Stimulated activated naive CD8-positive, alpha-beta T cell treated with anti-CD3 and anti-CD28 coated beads, Interleukin-15, amount 100 ng/mL, for 72 hours (primary cell): ENCODE results near the gene TTC39A.
A peak's percentile ranks its signal among the peaks of the same experiment; 100 is the strongest.
"Not testable (repeated sequence)": the region's sequence is repeated elsewhere in the genome, so short reads cannot be mapped to it uniquely, and the experiment has no call there.

Experiments
- ATAC-seq: fragments of 150-1000 bp; cut with Tn5 transposase; 2 replicates; pipeline ENCODE4 v1.10.0; 2021; ENCODE audit warnings: mild to moderate bottlenecking, moderate library complexity
- DNase-seq, 2 donors: peaks; one replicate each; pipeline ENCODE4 v3.0.0; 2021 to 2022
- H3K27ac Mint-ChIP-seq, 2 donors: one replicate each; pipeline ENCODE4 v1.8.0; 2022; ENCODE audit warnings: mild to moderate bottlenecking in 2 of 2, mixed read lengths in 2 of 2, moderate library complexity in 2 of 2
- H3K27me3 Mint-ChIP-seq: one replicate; pipeline ENCODE4 v1.8.0; 2022; ENCODE audit warnings: mixed read lengths
- H3K4me1 Mint-ChIP-seq: one replicate; pipeline ENCODE4 v1.8.0; 2022; ENCODE audit warnings: mild to moderate bottlenecking, mixed read lengths
- H3K4me3 Mint-ChIP-seq, 2 donors: one replicate each; pipeline ENCODE4 v1.8.0; 2022; ENCODE audit warnings: mild to moderate bottlenecking in 2 of 2, mixed read lengths in 2 of 2, moderate library complexity in 1 of 2
- H3K9me3 Mint-ChIP-seq, 2 donors: one replicate each; pipeline ENCODE4 v1.8.0; 2022; ENCODE audit warnings: mixed read lengths in 2 of 2

The TTC39A gene

DNA sequence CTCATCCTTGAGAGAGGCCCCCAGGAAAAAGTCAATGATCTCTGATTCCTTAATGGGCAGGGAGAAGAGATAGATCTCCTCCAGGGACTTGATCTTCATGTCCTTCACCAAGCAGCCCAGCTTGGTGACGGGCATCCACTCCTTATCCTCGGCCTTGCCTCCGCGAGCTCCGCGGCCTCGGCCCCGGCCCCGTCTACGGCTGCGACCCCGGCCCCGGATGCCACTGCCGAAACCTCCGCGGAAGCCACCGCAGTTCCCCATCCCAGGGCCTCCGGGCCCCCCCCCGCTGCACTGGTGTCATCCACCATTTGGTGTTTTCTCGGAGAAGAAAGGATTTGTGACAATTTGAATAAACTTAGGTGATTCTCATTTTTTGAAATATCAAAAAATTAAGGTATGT lies 79.2 kb downstream of the TTC39A start:
- H3K27ac Mint-ChIP-seq, H3K9me3 Mint-ChIP-seq, ATAC-seq, H3K27me3 Mint-ChIP-seq, H3K4me3 Mint-ChIP-seq, DNase-seq: not testable (repeated sequence)
- peaks cover 23% of the 10 kb centered on the region for H3K4me1 Mint-ChIP-seq

DNA sequence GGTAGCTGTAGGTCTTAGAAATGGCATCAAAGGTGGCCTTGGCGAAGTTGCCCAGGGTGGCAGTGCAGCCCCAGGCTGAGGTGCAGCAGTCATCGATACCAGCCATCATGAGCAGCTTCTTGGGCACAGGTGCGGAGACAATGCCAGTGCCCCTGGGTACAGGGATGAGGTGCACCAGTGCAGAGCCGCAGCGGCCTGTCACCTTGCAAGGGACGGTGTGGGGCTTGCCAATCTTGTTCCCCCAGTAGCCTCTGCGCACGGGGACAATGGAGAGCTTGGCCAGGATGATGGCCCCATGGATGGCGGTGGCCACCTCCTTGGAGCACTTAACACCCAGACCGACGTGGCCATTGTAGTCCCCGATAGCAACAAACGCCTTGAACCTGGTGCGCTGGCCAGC lies 79.6 kb downstream of the TTC39A start:
- not testable (repeated sequence) for H3K4me3 Mint-ChIP-seq, H3K9me3 Mint-ChIP-seq, DNase-seq, ATAC-seq, H3K27me3 Mint-ChIP-seq, H3K27ac Mint-ChIP-seq
- peaks cover 23% of the 10 kb centered on the region for H3K4me1 Mint-ChIP-seq

GRCh38 chr1:51249445-51249844 lies 80.9 kb downstream of the TTC39A start:
- ATAC-seq (no peak), DNase-seq (no peak)
- Mint-ChIP-seq H3K27ac (no peak overlapping the region), H3K9me3 (no peaks in the 10 kb centered on the region), H3K4me1 (peaks cover 22% of the 10 kb centered on the region), H3K27me3 (no peaks in the 10 kb centered on the region), H3K4me3 (no peak overlapping the region)

- no peak overlapping the region for H3K27ac Mint-ChIP-seq
- H3K4me3 Mint-ChIP-seq = no peak overlapping the region
- no peak for ATAC-seq
- no peaks in the 10 kb centered on the region for H3K9me3 Mint-ChIP-seq
- peaks cover 25% of the 10 kb centered on the region for H3K4me1 Mint-ChIP-seq
- no peak for DNase-seq
- no peaks in the 10 kb centered on the region for H3K27me3 Mint-ChIP-seq
These were observed 82.9 kb downstream of the TTC39A start for GRCh38 chr1:51247499-51247898.

DNA sequence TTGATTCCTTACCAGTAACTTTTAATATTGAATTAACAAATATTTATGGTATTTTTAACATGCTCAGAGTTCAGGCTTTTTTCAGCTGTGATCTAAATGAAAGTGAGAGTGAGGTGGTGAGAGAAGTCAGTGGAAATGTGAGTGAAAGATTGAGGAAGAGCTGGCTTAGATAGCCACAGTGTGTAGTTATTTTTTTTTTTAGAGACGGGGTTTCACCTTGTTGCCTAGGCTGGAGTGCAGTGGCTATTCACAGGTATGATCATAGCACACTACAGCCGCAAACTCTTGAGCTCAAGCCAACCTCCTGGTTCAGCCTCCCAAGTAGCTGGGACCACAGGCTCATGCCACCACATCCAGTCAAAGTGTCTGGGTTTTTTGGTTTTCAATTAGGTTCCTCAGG lies 83.3 kb downstream of the TTC39A start:
- DNase-seq = peak in 1 of 2 donors; percentile 23
- no peaks in the 10 kb centered on the region for H3K9me3 Mint-ChIP-seq
- no peak overlapping the region for H3K27ac Mint-ChIP-seq
- peaks cover 25% of the 10 kb centered on the region for H3K4me1 Mint-ChIP-seq
- peak; percentile 89 for ATAC-seq
- H3K27me3 Mint-ChIP-seq = no peaks in the 10 kb centered on the region
- peak overlapping the region in 1 of 2 donors; percentile 1 for H3K4me3 Mint-ChIP-seq

GRCh38 chr1:51242546-51242945 lies 87.8 kb downstream of the TTC39A start:
- Mint-ChIP-seq H3K27ac (no peak overlapping the region), H3K4me1 (peaks cover 44% of the 10 kb centered on the region), H3K9me3 (no peaks in the 10 kb centered on the region), H3K4me3 (no peak overlapping the region), H3K27me3 (no peaks in the 10 kb centered on the region)
- no peak for DNase-seq
- no peak for ATAC-seq

DNA sequence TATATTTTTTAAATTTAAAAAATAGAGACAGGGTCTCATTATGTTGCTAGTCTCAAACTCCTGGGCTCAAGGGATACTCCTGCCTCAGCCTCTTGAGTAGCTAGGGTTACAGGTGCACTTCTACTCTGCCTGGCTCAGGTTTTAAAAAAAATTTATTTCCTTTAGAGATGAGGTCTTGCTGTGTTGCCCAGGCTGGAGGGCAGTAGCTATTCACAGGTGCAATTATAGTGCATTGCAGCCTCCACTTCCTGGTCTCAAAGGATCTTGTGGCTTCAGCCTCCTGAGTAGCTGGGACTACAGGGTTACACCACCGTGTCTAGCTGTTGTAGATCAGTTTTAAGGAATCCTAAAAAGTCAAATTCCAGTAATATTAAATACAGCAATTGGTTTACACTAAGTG lies 89.2 kb downstream of the TTC39A start:
- ATAC-seq (no peak), DNase-seq (no peak)
- H3K4me1 Mint-ChIP-seq = peaks cover 30% of the 10 kb centered on the region
- no peak overlapping the region for H3K27ac Mint-ChIP-seq
- H3K9me3 Mint-ChIP-seq = no peaks in the 10 kb centered on the region
- H3K4me3 Mint-ChIP-seq = no peak overlapping the region
- no peaks in the 10 kb centered on the region for H3K27me3 Mint-ChIP-seq

DNA sequence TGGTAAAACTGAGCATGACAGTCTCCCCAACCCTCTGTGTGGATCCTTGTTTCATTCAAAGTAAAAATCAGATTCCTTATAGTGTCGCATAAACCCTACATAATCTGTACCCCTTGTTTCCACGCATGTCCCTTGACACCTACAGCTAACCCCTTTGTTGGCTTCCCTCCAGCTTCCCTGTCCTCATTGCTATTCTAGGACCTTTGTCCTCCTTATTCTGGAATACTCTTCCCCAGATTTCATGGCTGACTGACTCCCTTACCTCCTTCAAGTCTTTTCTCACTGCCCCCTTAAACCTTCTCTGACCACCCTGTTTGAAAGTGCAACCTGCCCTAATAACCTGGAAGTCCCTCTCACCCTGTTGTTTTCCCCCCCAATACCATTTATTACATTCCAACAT lies 90.3 kb downstream of the TTC39A start:
- no peaks in the 10 kb centered on the region for H3K27me3 Mint-ChIP-seq
- ATAC-seq (no peak), DNase-seq (no peak)
- H3K4me1 Mint-ChIP-seq = peaks cover 32% of the 10 kb centered on the region
- H3K27ac Mint-ChIP-seq = no peak overlapping the region
- H3K9me3 Mint-ChIP-seq = no peaks in the 10 kb centered on the region
- H3K4me3 Mint-ChIP-seq = no peak overlapping the region

DNA sequence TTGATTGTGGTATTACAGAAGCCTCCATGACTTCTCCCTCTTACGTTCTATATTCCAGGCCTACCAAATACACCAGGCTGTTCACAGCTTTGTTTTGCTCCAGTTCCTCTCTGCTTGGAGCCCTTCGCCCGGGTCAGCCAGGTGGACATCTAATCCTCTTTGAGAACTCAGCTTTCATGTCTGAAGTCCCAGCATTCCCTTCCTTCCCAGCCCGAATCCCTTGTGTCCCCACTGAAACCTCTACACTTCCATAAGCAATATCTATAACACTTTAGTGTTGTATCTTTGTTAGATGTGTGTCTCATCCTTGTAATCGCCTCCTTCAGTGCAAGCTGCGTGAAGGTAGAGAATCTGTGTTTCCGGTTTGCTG lies 92.3 kb downstream of the TTC39A start:
- H3K4me1 Mint-ChIP-seq = peaks cover 42% of the 10 kb centered on the region
- no peak overlapping the region for H3K27ac Mint-ChIP-seq
- H3K4me3 Mint-ChIP-seq = no peak overlapping the region
- H3K27me3 Mint-ChIP-seq = no peaks in the 10 kb centered on the region
- no peak for ATAC-seq
- H3K9me3 Mint-ChIP-seq = no peaks in the 10 kb centered on the region
- no peak for DNase-seq

DNA sequence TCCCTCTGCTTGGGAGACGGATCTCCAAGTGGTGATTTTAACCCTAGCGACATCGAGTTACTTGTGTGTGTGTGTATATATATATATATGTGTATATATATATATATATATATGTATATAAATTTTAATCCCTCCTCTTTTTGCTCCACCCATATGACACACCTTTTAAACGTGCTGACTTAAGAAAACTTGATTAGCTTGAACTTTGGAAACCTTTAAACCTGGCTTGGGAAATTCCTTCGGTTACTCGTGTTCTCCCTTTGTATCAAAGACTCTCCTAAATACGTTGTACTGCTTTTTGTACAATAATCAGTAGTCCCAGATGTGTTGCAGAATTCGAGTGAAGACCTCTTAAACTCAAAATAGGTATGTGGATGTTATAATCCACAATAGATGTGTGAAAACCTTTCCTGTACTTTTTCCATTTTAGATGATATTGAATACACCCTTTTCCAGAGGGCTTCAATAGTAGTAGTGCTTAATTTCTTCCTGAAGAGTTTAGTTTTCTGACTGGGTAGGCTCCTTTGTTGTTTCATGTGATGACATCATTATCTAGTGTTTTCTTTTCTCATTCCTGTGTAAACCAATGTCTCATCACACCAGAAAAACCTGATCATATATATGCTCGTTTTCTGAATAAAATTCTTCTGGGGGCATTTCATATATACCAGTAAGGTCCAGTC lies 92.9 kb downstream of the TTC39A start:
- no peaks in the 10 kb centered on the region for H3K9me3 Mint-ChIP-seq
- DNase-seq (no peak), ATAC-seq (no peak)
- H3K4me1 Mint-ChIP-seq = peaks cover 40% of the 10 kb centered on the region
- no peak overlapping the region for H3K27ac Mint-ChIP-seq
- H3K27me3 Mint-ChIP-seq = no peaks in the 10 kb centered on the region
- no peak overlapping the region for H3K4me3 Mint-ChIP-seq
